NCI-H2227 treated with DMSO at 0.1 percent for 48 hours (cell line): ENCODE results near the gene NRP1.

Experiments
- DNase-seq: peaks from one replicate; lab custom pipeline; 2025; lab: John Stamatoyannopoulos, UW

Gene NRP1

GRCh38 chr10:33183655-33184054, 150.8 kb downstream of the NRP1 start:
- no peak for DNase-seq

- no peak for DNase-seq
Measured at GRCh38 chr10:33180921-33181320, 153.5 kb downstream of the NRP1 start.

GRCh38 chr10:33180390-33180789, 154.1 kb downstream of the NRP1 start:
- DNase-seq = no peak

- no peak for DNase-seq
Measured at GRCh38 chr10:33179067-33179466, 155.4 kb downstream of the NRP1 start.

GRCh38 chr10:33178026-33178755, 156.3 kb downstream of the NRP1 start:
- no peak for DNase-seq

- DNase-seq = no peak
Measured at GRCh38 chr10:33176688-33177087, 157.8 kb downstream of the NRP1 start.

- no peak for DNase-seq
Measured at GRCh38 chr10:33174674-33175434, 159.6 kb downstream of the NRP1 start.

GRCh38 chr10:33165911-33166310, 168.6 kb downstream of the NRP1 start:
- DNase-seq = no peak

- no peak for DNase-seq
Measured at GRCh38 chr10:33164060-33164709, 170.3 kb downstream of the NRP1 start.

GRCh38 chr10:33162248-33162575, 172.3 kb downstream of the NRP1 start:
- no peak for DNase-seq

GRCh38 chr10:33161550-33162247, 172.8 kb downstream of the NRP1 start:
- DNase-seq = no peak

GRCh38 chr10:33160151-33160550, 174.3 kb downstream of the NRP1 start:
- no peak for DNase-seq

GRCh38 chr10:33157103-33157502, 177.4 kb downstream of the NRP1 start:
- no peak for DNase-seq

GRCh38 chr10:33155720-33156638, 178.5 kb downstream of the NRP1 start:
- DNase-seq = no peak

GRCh38 chr10:33154590-33154989, 179.9 kb downstream of the NRP1 start:
- DNase-seq = no peak

GRCh38 chr10:33153968-33154327, 180.5 kb downstream of the NRP1 start:
- no peak for DNase-seq

- DNase-seq = no peak
Measured at GRCh38 chr10:33153251-33153967, 181.1 kb downstream of the NRP1 start.

- DNase-seq = no peak
Measured at GRCh38 chr10:33152750-33153149, 181.7 kb downstream of the NRP1 start.

GRCh38 chr10:33152146-33152545, 182.3 kb downstream of the NRP1 start:
- DNase-seq = no peak

- no peak for DNase-seq
Measured at GRCh38 chr10:33151344-33151864, 183.1 kb downstream of the NRP1 start.

- no peak for DNase-seq
Measured at GRCh38 chr10:33150889-33151288, 183.6 kb downstream of the NRP1 start.
